HTR-8/SVneo (cell line): ENCODE measurements around the gene ATP2A1.
"Not testable (repeated sequence)": the region's sequence is repeated elsewhere in the genome, so short reads cannot be mapped to it uniquely, and the experiment has no call there.

Experiments used
- DNase-seq: peaks from one replicate; pipeline ENCODE4 v3.0.0; 2011; ENCODE audit warnings: low spot score, mixed read lengths; ENCODE audit not compliant: insufficient read length
- FAIRE-seq: peaks from 2 replicates; lab custom pipeline; 2011; peaks lifted over from hg19 to GRCh38; lab: Jason Lieb, UNC

Gene ATP2A1

GRCh38 chr16:28846933-28847273 is 31.4 kb upstream of the ATP2A1 start:
- no peak for FAIRE-seq
- DNase-seq = no peak

- no peak for FAIRE-seq
- no peak for DNase-seq
Observed at GRCh38 chr16:28858421-28858820, 19.9 kb upstream of the ATP2A1 start.

- DNase-seq (no peak), FAIRE-seq (no peak)
Observed at GRCh38 chr16:28859326-28859725, 19.0 kb upstream of the ATP2A1 start.

- DNase-seq (no peak), FAIRE-seq (no peak)
Observed at GRCh38 chr16:28863929-28864793, 14.1 kb upstream of the ATP2A1 start.

GRCh38 chr16:28865001-28865688 is 13.1 kb upstream of the ATP2A1 start:
- DNase-seq (no peak), FAIRE-seq (no peak)

GRCh38 chr16:28865722-28866453 is 12.4 kb upstream of the ATP2A1 start:
- FAIRE-seq = no peak

GRCh38 chr16:28866454-28866804 is 11.9 kb upstream of the ATP2A1 start:
- DNase-seq (no peak), FAIRE-seq (no peak)

More at GRCh38 chr16:28865722-28866453, 12.4 kb upstream of the ATP2A1 start:
- no peak for DNase-seq

GRCh38 chr16:28867241-28867640 is 11.0 kb upstream of the ATP2A1 start:
- no peak for FAIRE-seq
- DNase-seq = no peak

GRCh38 chr16:28867646-28868045 is 10.6 kb upstream of the ATP2A1 start:
- not testable (repeated sequence) for DNase-seq, FAIRE-seq

- FAIRE-seq = no peak
- no peak for DNase-seq
Observed at GRCh38 chr16:28869201-28869600, 9.1 kb upstream of the ATP2A1 start.

GRCh38 chr16:28872952-28873351 is 5.3 kb upstream of the ATP2A1 start:
- FAIRE-seq (no peak), DNase-seq (no peak)

GRCh38 chr16:28873543-28874201 is 4.6 kb upstream of the ATP2A1 start:
- FAIRE-seq = no peak
- DNase-seq = no peak

GRCh38 chr16:28874406-28874805 is 3.9 kb upstream of the ATP2A1 start:
- FAIRE-seq (no peak), DNase-seq (no peak)

GRCh38 chr16:28875134-28876018 is 2.9 kb upstream of the ATP2A1 start:
- FAIRE-seq (no peak), DNase-seq (no peak)

GRCh38 chr16:28876019-28876659 is 2.1 kb upstream of the ATP2A1 start:
- DNase-seq (no peak), FAIRE-seq (no peak)

- DNase-seq (no peak), FAIRE-seq (no peak)
Observed at GRCh38 chr16:28876973-28877654, 1.2 kb upstream of the ATP2A1 start.

GRCh38 chr16:28877655-28878000 is 660 bp upstream of the ATP2A1 start:
- no peak for FAIRE-seq
- DNase-seq = no peak

- no peak for DNase-seq
- FAIRE-seq = no peak
Observed at GRCh38 chr16:28879261-28879840, 1.1 kb downstream of the ATP2A1 start.
